Measurements from ENCODE around the gene ISOC2.

DNA sequence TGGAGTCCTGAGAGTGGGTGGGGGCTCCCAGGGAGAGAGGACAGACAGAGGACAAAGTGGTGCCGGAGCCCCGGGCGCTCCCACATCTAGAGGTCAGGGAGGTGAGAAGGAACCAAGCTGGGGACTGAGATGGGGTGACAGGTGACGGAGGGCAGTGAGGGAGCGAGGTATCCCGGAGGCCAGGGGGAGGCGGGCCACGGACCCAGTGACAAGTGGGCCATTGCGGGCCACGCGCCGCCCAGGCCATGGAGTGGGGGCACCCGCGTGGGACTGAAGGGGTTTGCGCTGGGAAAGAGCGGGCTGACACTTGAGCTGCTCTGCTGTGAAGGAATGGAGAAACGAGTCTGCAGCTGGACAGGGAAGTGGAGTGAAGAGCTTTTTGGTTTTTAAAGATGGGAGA lies 17.6 kb upstream of the ISOC2 start:
- TF ChIP-seq EZH2 (IDR thresholded peaks at IDR 0.05) = no peak
- TF ChIP-seq, protein P1, sequence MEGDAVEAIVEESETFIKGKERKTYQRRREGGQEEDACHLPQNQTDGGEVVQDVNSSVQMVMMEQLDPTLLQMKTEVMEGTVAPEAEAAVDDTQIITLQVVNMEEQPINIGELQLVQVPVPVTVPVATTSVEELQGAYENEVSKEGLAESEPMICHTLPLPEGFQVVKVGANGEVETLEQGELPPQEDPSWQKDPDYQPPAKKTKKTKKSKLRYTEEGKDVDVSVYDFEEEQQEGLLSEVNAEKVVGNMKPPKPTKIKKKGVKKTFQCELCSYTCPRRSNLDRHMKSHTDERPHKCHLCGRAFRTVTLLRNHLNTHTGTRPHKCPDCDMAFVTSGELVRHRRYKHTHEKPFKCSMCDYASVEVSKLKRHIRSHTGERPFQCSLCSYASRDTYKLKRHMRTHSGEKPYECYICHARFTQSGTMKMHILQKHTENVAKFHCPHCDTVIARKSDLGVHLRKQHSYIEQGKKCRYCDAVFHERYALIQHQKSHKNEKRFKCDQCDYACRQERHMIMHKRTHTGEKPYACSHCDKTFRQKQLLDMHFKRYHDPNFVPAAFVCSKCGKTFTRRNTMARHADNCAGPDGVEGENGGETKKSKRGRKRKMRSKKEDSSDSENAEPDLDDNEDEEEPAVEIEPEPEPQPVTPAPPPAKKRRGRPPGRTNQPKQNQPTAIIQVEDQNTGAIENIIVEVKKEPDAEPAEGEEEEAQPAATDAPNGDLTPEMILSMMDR (IDR thresholded peaks at IDR 0.05) = no peak
- TF ChIP-seq EZH2phosphoT487 (IDR thresholded peaks at IDR 0.05) = no peak
